GM18907 (cell line): Measurements from ENCODE around the gene BSG.
"Not testable (repeated sequence)": the region's sequence is repeated elsewhere in the genome, so short reads cannot be mapped to it uniquely, and the experiment has no call there.

Experiments used
- ATAC-seq: cut with Tn5 transposase; IDR thresholded peaks from one replicate; pipeline ENCODE4 v1.9.1; 2021; ENCODE audit warnings: mild to moderate bottlenecking, moderate library complexity; ENCODE audit not compliant: unreplicated experiment

BSG gene

DNA sequence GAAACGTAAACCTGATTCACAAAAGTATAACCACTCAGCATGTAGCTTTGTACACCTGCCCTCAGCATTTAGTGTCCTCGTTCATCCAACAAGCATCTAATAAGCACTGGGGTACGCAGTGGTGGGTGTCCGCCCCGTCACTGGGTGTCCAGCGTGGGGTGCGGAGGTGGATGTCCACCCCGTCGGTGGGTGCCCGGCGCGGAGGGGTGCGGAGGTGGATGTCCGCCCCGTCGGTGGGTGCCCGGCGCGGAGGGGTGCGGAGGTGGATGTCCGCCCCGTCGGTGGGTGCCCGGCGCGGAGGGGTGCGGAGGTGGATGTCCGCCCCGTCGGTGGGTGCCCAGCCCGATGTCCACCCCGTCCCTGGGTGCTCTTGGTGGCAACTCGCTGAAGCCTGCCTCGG is 12.8 kb downstream of the BSG start:
- not testable (repeated sequence) for ATAC-seq

DNA sequence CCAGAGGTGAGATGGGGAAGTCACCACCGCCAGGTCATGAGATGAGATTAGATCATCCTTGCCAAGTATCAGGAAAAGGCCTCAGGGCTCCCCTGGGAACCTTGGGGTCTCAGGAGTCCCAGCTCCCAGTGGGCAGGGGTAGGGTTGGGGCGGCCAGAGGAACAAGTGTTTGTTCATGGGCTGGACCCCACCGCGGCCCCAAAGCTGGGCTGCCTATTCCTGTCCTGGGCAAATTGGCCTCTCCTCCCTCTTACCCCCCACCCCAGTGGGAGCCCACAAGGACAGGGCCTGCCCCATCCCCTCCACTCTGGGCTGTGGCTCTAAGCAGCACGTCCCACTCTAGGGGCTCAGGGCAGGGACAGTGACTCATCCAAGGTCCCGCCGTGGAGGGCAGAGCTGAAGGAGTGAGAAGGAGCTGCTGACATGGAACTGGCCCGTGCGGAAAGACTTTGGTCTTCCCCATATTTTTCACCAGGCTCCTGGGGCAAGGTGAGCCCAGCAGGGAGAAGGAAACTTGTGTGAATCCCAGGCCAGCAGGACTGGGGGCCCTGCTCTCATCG is 13.2 kb downstream of the BSG start:
- ATAC-seq, result no peak

DNA sequence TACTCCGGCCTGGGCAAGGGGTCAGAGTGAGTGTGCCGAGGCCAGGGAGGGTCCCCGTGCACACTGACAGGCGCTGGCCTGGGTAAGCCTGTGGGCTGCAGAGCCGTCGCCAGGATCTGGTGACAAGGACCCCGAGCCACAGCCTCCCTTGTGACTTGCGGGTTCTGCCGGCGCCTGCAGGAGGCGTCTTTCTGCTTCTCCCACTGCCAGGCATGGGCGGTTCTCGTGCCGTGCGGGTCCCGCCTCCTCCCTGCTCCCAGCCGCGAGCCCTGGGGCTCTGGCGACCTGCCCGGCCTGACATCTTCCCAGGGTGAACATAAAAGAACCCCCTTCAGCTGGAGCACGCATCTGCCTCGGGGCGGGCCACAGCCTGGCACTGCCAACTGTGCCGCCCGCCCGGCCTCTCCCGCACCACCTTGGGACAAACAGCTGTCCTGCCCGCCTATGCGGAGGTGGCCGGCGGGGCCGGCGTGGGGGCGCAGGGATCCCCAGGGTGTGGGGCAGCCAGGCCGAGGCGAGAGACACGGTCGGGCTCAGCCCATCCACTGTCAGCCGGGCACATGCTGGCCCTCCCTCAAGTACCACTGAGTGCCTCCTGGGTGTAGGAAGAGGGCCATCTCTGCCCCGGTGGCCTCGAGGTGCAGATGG is 15.8 kb downstream of the BSG start:
- no peak for ATAC-seq

DNA sequence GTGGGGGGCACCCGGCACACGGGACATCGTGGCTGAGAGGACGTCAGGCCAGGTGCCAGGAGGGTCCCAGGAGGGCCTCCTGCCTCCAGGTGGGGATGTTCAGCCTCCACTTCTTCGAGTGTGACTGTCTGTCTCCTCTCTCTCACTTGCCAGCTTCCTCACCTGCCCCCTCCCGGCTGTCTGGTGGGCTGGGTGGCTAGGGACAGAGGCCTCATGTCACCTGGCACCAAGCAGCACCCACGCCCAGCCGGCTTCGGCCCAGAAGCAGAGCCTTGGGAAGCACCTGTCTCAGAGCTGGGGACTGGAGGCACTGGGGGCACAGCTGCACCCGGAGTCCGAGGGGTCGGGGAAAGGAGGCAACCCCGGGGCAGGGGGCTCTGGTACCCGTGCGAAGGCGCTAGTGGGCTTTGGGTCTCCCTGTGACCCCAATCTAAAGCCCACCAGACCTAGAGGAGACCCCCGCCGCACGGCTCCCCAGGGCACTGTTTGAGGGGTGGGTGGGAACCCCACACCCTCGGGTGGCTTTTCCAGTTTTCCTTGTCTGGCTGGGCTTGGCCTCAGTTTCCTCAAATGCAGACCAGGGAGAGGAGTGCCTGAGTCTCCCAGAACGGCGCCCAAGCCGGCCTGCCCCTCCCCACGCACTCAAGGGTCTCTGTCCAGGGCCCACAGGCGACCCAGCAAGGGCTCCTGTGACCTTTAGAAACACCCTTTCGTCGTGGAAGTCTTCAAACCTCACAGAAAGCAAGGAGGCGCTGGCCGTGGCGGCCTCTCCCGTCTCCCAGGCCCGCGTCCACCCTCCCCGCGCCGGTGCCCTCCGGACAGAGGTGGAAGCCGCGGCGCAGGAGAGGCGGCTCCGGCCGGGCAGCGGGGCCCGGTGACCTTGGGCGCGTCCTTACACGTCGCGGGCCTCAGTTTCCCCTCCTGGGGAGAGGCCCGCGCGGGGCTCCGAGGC is 16.6 kb downstream of the BSG start:
- ATAC-seq, result no peak

DNA sequence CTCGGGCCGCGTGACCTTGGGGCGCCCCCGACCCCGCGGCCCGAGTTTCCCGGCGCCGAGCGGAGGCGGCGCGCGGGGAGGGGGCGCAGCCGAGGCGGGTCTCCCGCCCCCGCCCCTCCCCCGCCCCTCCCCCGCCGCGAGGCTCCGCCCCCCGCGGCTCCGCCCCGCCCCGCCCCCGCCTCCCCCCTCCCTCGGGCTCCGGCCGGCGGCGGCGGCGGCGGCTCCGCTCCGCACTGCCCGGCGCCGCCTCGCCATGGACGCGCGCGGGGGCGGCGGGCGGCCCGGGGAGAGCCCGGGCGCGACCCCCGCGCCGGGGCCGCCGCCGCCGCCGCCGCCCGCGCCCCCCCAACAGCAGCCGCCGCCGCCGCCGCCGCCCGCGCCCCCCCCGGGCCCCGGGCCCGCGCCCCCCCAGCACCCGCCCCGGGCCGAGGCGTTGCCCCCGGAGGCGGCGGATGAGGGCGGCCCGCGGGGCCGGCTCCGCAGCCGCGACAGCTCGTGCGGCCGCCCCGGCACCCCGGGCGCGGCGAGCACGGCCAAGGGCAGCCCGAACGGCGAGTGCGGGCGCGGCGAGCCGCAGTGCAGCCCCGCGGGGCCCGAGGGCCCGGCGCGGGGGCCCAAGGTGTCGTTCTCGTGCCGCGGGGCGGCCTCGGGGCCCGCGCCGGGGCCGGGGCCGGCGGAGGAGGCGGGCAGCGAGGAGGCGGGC is 17.4 kb downstream of the BSG start, which contains the start of gene HCN2:
HCN2 (plus strand) TSS at position 189 of the 703 bp plus-strand sequence; CDS start at position 254, 65 bp downstream.
- no peak for ATAC-seq

DNA sequence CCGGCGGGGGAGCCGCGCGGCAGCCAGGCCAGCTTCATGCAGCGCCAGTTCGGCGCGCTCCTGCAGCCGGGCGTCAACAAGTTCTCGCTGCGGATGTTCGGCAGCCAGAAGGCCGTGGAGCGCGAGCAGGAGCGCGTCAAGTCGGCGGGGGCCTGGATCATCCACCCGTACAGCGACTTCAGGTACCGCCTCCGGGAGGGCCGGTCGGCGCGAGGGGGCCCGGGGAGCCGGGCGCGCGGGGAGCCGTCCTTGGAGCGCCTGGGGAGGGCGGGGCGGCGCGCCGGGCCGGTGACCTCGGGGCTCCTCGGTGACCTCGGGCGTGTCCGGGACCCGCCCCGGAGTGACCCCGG is 18.0 kb downstream of the BSG start:
- ATAC-seq, result no peak

DNA sequence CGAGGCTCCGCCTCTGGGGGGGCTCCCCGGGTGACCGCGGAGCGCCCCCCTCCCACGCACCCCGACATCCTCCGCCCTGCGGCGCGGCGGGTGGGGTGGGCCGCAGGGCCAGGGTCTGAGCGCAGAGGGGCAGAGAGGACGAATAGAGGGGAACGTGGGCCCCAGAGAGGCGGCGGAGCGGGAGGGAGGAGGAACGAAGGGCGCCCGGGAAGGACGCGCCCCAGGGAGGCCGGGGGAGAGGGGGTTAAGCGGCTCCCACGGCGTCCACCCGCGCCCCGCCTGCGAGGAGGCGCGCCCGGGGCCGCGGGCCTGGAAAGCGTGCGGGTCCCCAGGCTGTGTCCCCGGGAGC is 18.3 kb downstream of the BSG start:
- no peak for ATAC-seq

DNA sequence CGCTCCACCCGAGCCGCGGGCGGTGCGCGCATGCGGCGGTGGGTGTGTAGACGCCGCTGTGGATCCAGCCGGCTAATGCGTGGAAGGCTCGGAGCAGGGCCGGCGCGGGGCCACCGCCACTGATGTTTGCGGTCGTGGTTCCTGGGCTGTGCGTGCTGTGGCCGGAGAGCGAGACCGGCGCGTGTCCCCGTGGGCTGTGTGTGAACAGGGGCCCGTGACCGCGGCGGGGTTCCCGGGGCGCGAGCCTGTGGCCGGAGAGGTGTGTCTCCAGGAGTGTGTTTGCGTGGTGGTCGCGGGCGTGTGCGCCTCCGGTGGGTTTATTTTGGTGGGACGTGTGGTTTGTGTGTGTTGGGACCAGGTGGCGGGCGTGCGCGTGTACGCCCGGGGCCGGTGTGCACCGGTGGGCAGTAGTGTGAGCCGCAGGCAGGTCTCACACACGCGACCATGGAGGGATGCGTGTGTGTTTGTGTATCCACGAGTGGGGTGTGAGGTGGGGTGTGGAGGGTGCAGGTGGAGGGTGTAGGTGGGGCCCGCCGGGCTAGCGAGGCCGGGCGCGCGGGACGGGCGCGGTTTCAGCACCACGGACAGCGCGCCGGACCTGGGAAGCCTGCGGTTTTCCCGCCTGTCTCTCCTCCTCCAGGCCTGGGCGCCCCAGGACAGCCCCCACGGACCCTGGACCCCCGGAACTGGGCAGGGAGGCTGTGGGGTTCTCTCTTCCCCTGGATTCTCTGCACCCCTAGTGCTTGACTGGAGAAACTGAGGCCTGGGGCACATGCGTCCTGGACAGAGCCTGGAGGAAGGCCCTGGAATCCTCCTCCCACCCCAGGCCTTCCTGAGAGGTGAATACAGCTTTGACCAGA is 18.9 kb downstream of the BSG start:
- ATAC-seq, result no peak

DNA sequence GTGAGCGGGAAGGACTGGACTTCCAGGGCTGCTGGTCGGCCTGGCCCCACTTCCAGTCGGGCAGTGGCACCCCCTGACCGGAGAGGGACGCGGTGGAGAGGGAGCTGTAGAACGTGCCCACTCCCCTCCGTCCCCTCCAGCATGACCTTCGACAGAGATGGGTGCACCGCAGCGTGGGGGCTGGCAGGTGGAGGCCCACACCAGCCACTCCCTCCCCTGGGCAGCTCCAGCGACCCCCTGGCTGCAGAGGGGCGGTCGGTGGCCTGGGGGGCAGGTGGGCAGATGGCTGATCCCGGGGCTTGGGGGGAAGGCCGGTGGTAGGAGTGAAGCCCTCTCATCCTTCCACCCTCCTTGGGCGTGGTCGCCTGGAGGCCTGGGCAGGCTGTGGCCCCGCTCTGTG is 19.7 kb downstream of the BSG start:
- ATAC-seq, result no peak

DNA sequence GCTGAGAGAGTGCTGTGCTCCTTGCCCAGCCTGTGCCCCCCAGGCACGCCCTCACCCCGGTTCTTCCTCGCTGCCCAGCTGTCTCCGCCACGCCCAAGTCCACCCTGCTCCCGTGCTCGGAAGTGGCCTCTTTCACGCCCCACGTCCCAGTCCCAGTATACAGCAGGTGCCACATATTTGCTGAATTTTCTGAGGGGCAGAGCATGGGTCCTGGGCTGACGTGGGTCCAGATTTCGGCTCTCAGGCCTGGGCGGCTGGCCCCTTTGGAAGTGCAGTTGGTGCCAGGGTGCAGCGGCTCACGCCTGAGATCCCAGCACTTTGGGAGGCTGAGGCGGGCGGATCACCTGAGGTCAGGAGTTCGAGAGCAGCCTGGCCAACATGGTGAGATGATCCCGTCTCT is 20.7 kb downstream of the BSG start:
- no peak for ATAC-seq

DNA sequence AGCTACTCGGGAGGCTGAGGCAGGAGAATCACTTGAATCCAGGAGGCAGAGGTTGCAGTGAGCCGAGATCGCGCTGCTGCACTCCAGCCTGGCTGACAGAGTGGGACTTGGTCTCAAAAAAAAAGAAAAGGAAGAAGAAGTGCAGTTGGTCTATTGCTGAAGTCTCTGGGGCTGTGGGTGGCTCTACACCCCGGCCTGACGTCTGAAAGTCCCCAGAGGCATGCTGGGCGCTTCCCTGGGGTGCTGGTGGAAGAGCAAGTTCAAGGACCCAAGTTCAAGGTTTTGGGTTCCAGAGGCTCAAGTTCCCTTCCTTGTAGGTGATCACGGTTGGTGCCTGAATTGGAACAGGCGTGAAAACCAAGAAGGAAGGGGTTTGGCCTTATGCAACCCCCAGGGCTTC is 21.1 kb downstream of the BSG start:
- ATAC-seq, result no peak

DNA sequence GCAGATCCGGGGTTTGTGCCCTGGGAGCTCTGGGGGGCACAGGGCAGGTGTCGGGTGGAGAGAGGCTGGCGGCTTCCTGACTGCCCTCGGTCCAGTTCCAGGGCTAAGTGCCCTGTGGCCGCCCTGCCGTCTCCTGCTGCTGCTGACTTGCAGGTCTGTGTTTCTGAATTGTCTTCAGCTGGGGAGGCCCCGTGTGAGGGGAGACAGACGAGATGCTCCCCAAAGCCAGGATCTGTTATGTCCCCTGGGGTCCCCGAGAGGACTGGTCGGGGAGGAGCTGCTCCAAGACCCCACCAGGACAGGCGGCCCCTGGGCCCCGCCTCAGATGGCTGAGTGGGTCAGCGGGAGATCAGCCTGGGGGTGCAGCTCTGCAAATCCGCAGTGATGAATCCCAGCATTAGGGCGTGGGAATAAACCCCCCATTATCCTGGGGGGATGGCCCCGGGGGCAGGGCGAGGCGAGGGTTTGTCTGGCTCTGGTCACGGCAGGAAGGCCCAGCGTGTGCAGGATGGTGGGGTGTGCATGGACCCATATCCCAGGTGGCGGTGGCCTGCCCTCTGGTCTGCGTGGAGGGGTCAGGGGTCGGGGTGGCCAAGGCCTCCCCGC is 22.0 kb downstream of the BSG start:
- no peak for ATAC-seq

DNA sequence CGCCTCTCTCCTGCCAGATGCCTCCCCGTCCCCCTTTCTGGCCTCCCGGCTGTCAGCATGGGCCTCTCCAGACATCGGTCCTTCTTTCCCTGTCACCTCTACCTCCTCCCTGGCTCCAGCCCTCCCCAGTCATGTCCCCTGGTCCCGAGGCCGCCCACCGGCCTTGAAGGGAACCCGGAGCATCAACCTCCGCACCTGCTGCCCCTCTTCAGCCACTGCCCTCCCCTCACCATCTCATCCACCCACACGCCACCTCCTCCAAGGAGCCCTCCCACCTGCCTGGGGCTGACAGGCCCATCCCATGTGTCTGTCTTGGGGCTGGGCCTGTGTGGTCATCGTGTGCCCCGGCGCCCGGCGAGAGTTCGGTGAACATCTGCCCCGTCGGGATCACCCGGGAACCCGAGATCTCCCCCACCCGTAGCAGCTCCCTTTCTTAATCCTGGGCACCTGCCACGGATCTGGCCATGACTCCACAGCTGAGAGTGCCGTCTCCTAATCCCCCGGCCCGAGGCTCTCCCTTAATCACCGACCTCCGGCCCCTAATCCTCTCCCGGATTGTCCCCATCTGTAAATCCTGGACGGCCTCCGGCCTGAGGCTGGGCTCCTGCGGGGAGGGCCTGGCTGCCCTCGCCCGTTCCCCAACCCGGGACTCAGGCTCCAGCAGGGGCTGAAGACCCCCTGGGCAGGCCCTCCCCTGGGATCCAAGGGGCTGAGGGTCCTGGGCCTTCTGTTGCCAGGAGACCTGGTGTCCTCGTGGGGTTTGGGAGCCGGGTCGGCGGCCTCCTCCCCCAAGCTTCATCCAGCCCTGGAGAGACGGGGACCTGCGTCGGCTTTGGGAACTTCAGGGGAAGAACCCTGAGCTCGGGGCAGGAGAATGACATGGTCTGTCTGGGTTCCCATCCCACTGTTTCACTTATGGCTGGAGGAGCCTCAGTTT is 23.2 kb downstream of the BSG start:
- no peak for ATAC-seq

DNA sequence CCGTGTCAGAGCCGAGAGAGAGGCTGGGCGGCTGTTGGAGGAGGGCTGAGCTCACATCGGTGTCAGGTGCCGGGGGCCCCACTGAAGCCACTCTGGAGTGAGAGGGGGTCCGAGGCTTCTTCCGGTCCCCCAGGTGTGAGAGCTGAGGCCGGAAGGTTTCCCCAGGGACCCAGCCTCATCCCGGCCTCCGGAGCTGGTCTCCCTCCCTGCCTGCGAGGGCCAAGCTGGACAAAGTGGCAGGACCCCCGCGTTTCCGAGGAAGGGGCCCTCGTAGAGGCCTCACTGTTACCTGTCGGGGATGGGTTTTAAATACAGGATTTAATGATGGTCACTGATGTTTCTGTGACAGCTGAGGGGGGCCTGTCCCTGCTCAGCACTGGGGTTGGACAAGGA is 23.9 kb downstream of the BSG start:
- no peak for ATAC-seq

DNA sequence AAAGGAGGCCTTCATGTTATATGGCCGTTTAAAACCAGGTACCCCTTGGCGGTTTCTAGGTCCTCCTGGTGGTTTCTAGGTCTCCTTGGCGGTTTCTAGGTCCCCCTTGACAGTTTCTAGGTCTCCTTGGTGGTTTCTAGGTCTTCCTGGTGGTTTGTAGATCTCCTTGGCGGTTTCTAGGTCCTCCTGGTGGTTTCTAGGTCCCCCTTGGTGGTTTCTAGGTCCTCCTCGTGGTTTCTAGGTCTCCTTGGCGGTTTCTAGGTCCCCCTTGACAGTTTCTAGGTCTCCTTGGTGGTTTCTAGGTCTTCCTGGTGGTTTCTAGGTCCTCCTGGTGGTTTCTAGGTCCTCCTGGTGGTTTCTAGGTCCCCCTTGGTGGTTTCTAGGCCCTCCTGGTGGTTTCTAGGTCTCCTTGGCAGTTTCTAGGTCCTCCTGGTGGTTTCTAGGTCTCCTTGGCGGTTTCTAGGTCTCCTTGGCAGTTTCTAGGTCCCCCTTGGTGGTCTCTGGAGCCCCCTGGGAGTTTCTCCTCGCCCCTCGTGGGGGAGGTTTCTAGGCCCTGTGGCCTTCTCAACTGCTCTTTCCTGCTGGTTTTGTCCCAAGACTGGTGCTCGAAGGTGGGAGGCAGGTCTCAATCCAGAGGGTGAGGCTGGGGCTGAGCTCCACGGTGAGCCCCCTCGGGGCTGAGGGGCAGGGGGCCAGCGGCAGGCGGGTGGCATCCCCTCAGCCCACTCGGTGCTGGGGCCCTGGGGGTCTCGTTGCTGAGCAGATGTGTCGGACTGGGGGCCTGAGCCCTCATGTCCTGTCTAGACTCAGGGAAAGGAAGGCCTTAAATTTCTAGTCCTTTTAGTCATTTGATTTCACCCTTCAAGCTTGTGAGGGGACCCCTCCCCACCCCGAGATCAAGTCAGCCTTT is 25.3 kb downstream of the BSG start:
- ATAC-seq, result no peak

DNA sequence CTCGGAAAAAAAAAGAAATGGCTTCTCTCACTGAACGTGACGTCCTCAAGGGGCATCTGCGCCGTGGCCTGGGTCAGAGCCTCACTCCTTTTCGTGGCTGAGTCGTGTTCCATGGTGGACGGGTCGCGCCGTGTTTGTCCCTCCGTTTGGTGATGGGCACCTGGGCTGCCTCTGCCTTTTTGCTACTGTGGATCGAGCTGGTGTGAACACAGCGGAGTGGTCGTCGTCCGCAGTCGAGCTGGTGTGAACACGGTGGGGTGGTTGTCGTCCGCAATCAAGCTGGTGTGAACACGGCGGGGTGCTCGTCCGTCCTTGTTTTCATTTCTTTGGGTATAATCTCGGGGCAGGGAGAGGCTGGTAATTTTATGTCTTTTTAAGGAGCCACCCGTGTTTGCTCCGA is 28.9 kb downstream of the BSG start:
- no peak for ATAC-seq

DNA sequence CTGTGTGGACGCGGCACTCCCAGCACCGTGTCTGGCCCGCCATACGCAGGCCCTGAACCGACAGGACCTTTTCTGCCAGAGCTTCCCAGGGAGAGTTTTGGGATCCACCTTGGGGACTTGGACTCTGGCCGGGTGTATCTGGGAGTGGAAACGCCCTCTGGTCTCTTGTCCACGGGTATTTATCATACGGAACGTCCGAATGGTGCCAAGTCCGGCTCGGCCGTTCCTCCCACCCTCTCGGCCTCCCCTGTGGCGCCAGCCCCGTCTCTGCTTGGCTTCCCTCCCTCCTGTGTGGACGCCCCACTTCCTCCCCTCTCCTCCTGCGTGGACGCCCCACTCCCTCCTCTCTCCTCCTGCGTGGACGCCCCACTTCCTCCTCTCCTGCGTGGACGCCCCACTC is 29.4 kb downstream of the BSG start:
- ATAC-seq, result no peak
